OCI-LY3 (cell line): ENCODE data around the gene SERPINB13.

Experiments used
- H2AFZ ChIP-seq: fragments of 200-600, 300-600 bp; shearing (Covaris generic); 2 replicates; pipeline ENCODE4 v1.6.0; 2014; ENCODE audit warnings: antibody characterized with exemption, low read depth, low read length
- H3K27ac ChIP-seq: fragments of 200-600, 300-600 bp; sonication (generic); 2 replicates; pipeline ENCODE4 v1.5.1; 2014; ENCODE audit warnings: mild to moderate bottlenecking, low read length, moderate library complexity, mixed read lengths
- H3K27me3 ChIP-seq: fragments of 200-600, 300-600 bp; sonication (generic); 2 replicates; pipeline ENCODE4 v1.6.1; 2014; ENCODE audit warnings: low read depth, low read length, mixed read lengths
- H3K36me3 ChIP-seq: fragments of 200-600, 300-600 bp; sonication (generic); replicated peaks from 2 replicates; pipeline ENCODE3; 2014; ENCODE audit warnings: low read depth, low read length, mixed read lengths
- H3K4me1 ChIP-seq: fragments of 300-600, 200-600 bp; sonication (generic); 2 replicates; pipeline ENCODE4 v1.6.1; 2014; ENCODE audit warnings: low read length, mixed read lengths
- H3K4me2 ChIP-seq: fragments of 200-600, 300-600 bp; sonication (generic); 2 replicates; pipeline ENCODE4 v1.6.1; 2014; ENCODE audit warnings: low read length, mixed read lengths
- H3K4me3 ChIP-seq: fragments of 300-600, 200-600 bp; sonication (generic); 2 replicates; pipeline ENCODE4 v1.5.1; 2014; ENCODE audit warnings: antibody characterized with exemption, mild to moderate bottlenecking, low read length, moderate library complexity
- H3K79me2 ChIP-seq: fragments of 300-600, 200-600 bp; shearing (Covaris generic); 2 replicates; pipeline ENCODE4 v1.6.1; 2014; ENCODE audit warnings: mild to moderate bottlenecking, low read length, mixed read lengths
- H3K9ac ChIP-seq: fragments of 300-600, 200-600 bp; shearing (Covaris generic); 2 replicates; pipeline ENCODE4 v1.6.0; 2014; ENCODE audit warnings: mild to moderate bottlenecking, low read length, moderate library complexity
- H3K9me3 ChIP-seq: fragments of 200-600, 300-600 bp; shearing (Covaris generic); 2 replicates; pipeline ENCODE4 v1.6.1; 2014; ENCODE audit warnings: low read length, mixed read lengths; ENCODE audit not compliant: insufficient read depth
- H4K20me1 ChIP-seq: fragments of 200-600, 300-600 bp; sonication (generic); 2 replicates; pipeline ENCODE4 v1.6.1; 2016; ENCODE audit warnings: low read length, mixed read lengths; ENCODE audit not compliant: insufficient read depth
- CTCF ChIP-seq: fragments of 200-600, 300-600 bp; sonication (generic); IDR thresholded peaks from 2 replicates; pipeline ENCODE4 v1.5.1; 2014; ENCODE audit warnings: antibody characterized with exemption, low read length, low read depth
- EZH2phosphoT487 ChIP-seq: fragments of 200-600 bp; shearing (Covaris generic); IDR thresholded peaks from 2 replicates; pipeline ENCODE4 v1.6.1; 2018; ENCODE audit warnings: antibody characterized with exemption, mixed run types, low read depth

SERPINB13 gene

GRCh38 chr18:63545000-63545399, 42.1 kb upstream of the SERPINB13 start:
- Histone ChIP-seq H3K36me3 (no peaks in the 10 kb centered on the region), H3K27ac (no peak overlapping the region), H4K20me1 (no peaks in the 10 kb centered on the region), H3K4me3 (no peak overlapping the region), H3K9me3 (no peaks in the 10 kb centered on the region), H3K79me2 (no peaks in the 10 kb centered on the region), H2AFZ (0 out of 2 replicates have a peak overlapping the region, but pooled peaks have one; percentile 0), H3K27me3 (peaks cover 5% of the 10 kb centered on the region; the same call in 1 of the 2 replicates), H3K4me1 (no peaks in the 10 kb centered on the region), H3K4me2 (no peak overlapping the region), H3K9ac (no peak overlapping the region)
- no peak for TF ChIP-seq EZH2phosphoT487
- TF ChIP-seq CTCF, result no peak

DNA sequence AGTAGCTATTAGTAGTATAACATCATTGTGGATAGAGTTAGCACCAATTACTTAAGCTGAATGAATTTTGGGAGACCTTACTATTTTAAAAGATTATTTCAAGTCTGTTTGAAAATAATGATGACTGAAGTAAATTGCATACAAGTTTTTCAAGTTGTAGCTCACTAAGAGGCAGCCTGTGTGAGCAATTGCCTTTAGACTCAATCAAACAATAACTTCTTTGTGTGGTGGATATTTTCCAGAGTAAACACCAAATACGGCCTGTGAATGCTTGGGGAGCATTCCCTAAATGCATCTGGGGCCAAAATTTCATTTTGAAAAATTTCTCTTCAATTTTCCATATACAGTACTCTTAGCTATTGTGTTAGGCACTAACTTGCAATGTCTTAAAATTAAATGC, 37.1 kb upstream of the SERPINB13 start:
- Histone ChIP-seq H3K9ac (no peak overlapping the region), H4K20me1 (no peaks in the 10 kb centered on the region), H3K36me3 (no peaks in the 10 kb centered on the region), H3K79me2 (no peaks in the 10 kb centered on the region), H3K9me3 (no peaks in the 10 kb centered on the region), H3K27ac (no peak overlapping the region), H3K4me1 (no peaks in the 10 kb centered on the region), H3K4me3 (no peak overlapping the region), H3K27me3 (no peaks in the 10 kb centered on the region; the same call in 1 of the 2 replicates), H3K4me2 (no peak overlapping the region), H2AFZ (no peak overlapping the region)
- TF ChIP-seq CTCF (no peak), EZH2phosphoT487 (no peak)

GRCh38 chr18:63551769-63552168, 35.4 kb upstream of the SERPINB13 start:
- TF ChIP-seq CTCF, result no peak
- TF ChIP-seq EZH2phosphoT487, result no peak
- Histone ChIP-seq H3K36me3 (no peaks in the 10 kb centered on the region), H3K4me2 (no peak overlapping the region), H3K27me3 (no peaks in the 10 kb centered on the region; the same call in 1 of the 2 replicates), H3K4me3 (no peak overlapping the region), H2AFZ (no peak overlapping the region), H3K27ac (no peak overlapping the region), H4K20me1 (no peaks in the 10 kb centered on the region), H3K79me2 (no peaks in the 10 kb centered on the region), H3K9ac (no peak overlapping the region), H3K9me3 (no peaks in the 10 kb centered on the region), H3K4me1 (no peaks in the 10 kb centered on the region)

- TF ChIP-seq CTCF (no peak), EZH2phosphoT487 (no peak)
- no peak overlapping the region for H3K27ac ChIP-seq
- no peak overlapping the region for H3K9ac ChIP-seq
- no peak overlapping the region for H3K4me2 ChIP-seq
- no peak overlapping the region for H3K4me3 ChIP-seq
- H3K36me3 ChIP-seq, result no peaks in the 10 kb centered on the region
- no peaks in the 10 kb centered on the region; the same call in 1 of the 2 replicates for H3K27me3 ChIP-seq
- H3K4me1 ChIP-seq, result no peaks in the 10 kb centered on the region
- H2AFZ ChIP-seq, result no peak overlapping the region
- H4K20me1 ChIP-seq, result no peaks in the 10 kb centered on the region
- H3K9me3 ChIP-seq, result no peaks in the 10 kb centered on the region
- no peaks in the 10 kb centered on the region for H3K79me2 ChIP-seq
These were observed 34.6 kb upstream of the SERPINB13 start for GRCh38 chr18:63552581-63552980.
